A673 (cell line): ENCODE data around the gene SGTA.

Experiments used
- EZH2 ChIP-seq: fragments of 200-600 bp; sonication (generic); IDR thresholded peaks from 2 replicates; pipeline ENCODE4 v1.6.1; 2017; ENCODE audit warnings: borderline replicate concordance, low read depth, mild to moderate bottlenecking, mixed read lengths, antibody characterized with exemption, low read length; ENCODE audit not compliant: poor library complexity, severe bottlenecking
- TF ChIP-seq, protein P1 (sequence below): fragments of 300-800, 200-600 bp; sonication (generic); conservative IDR thresholded peaks from 2 replicates; pipeline ENCODE4 v1.5.1; 2017; ENCODE audit warnings: low read depth, mild to moderate bottlenecking, antibody characterized with exemption, low read length, moderate library complexity, mixed read lengths

DNA sequence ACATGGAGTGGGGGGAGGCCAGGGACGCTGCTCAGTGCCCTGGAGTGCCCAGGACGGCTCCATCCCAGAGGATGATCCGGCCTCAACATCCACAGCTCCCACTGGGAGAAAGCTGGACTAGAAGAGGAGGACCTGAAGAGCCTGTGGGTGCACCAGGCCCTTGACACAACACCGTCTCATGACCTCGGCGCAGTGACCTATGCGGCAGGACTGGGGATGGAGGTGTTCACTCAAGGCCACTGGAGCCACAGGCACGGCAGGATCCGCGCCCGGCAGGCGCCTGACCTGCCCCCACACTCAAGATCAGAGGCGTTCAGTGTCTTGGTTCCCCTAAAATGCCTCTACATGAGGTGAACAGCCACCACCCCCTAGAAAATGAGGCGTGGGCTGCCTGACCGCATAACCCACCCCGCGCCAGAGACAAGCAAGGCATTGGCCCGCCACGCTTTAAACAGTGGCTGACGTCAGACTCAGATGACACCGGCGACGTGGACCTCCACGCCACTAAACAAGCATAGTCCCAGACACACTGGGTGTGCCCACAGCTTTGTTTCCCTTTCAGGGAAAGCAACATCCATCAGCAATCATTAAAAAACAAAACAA is 8.0 kb downstream of the SGTA start:
- TF ChIP-seq, protein P1, sequence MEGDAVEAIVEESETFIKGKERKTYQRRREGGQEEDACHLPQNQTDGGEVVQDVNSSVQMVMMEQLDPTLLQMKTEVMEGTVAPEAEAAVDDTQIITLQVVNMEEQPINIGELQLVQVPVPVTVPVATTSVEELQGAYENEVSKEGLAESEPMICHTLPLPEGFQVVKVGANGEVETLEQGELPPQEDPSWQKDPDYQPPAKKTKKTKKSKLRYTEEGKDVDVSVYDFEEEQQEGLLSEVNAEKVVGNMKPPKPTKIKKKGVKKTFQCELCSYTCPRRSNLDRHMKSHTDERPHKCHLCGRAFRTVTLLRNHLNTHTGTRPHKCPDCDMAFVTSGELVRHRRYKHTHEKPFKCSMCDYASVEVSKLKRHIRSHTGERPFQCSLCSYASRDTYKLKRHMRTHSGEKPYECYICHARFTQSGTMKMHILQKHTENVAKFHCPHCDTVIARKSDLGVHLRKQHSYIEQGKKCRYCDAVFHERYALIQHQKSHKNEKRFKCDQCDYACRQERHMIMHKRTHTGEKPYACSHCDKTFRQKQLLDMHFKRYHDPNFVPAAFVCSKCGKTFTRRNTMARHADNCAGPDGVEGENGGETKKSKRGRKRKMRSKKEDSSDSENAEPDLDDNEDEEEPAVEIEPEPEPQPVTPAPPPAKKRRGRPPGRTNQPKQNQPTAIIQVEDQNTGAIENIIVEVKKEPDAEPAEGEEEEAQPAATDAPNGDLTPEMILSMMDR: no peak
- TF ChIP-seq EZH2: no peak
